ENCODE results near the gene LRRC45.
"Not testable (repeated sequence)": the region's sequence is repeated elsewhere in the genome, so short reads cannot be mapped to it uniquely, and the experiment has no call there.

The LRRC45 gene

DNA sequence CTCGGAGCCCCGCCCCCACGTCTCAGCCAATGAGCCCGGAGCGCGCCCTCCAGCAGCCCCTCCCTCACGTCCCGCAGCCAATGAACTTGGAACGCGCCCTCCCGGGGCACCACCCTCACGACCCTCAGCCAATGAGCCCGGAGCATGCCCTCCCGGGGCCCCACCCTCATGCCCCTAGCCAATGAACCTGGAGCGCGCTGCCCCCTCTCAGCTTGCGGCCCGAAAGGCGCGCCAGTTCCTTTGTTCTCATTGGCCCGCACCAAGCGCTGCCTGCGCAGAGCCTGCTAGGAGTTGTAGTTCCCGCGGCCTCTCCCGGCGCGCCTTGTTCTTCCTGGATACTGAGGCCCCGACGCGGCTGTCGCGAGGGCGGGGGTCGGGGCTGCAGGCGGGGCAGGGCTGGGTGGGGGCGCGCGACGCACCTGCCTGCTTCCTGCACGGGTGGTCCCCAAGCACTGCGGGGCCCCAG lies at the start of gene LRRC45:
Gene LRRC45, plus strand, starts transcription at position 325 of the 466 bp plus-strand sequence. CDS start 339 bp downstream, outside the sequence.
- peak; percentile 100 for DNase-seq

DNA sequence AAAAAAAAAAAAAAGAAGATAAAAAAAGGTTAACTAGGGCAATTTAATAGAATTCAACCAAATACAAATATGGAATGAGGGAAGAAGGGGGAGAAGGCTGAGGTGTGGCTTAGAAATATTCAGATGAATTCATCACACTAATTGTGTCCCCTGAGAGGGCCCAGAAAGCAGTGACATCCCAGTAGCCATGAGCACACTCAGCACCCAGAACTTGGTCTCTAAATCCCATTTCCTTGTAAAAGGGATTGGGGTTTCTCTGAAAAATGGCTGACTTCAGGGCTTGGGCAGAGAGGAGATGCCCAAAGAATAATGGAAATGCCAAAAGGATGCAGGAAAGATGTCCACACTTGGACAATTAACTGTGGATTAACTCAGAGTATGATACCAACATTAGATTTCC lies 49.7 kb upstream of the LRRC45 start:
- DNase-seq = no peak

- DNase-seq = peak; percentile 50
Measured at GRCh38 chr17:81976332-81977210, 46.5 kb upstream of the LRRC45 start.

DNA sequence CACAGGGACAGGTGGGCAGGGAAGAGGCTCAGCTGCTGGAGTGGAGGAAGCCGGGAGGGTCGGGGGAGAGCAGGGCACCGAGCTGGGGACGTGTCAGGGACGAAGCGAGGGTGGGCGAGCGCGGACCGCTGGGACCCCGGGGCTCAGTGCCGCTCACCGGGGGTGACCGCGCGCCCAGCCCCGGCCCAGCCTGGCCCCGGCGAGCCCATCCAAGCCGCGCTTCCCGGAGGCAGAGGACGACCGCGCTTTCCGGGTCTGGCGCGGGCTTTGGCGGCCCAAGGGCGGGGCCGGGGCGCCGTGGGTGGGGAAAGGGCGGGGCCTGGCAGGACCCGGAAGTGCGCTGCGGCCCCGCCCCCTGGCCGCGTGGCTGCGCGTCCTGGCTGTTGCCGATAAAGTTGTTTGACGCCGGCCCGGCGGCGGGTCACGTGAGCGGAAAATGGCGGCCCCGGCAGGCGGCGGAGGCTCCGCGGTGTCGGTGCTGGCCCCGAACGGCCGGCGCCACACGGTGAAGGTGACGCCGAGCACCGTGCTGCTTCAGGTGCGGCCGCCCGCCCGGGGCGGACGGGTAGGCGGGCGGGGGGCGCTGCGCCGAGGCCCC lies 45.8 kb upstream of the LRRC45 start, which contains the start of gene ASPSCR1:
Gene ASPSCR1, plus strand, starts transcription at position 419 of the 598 bp plus-strand sequence. Its CDS starts 18 bp downstream, at position 437.
- peak; percentile 93 for DNase-seq

DNA sequence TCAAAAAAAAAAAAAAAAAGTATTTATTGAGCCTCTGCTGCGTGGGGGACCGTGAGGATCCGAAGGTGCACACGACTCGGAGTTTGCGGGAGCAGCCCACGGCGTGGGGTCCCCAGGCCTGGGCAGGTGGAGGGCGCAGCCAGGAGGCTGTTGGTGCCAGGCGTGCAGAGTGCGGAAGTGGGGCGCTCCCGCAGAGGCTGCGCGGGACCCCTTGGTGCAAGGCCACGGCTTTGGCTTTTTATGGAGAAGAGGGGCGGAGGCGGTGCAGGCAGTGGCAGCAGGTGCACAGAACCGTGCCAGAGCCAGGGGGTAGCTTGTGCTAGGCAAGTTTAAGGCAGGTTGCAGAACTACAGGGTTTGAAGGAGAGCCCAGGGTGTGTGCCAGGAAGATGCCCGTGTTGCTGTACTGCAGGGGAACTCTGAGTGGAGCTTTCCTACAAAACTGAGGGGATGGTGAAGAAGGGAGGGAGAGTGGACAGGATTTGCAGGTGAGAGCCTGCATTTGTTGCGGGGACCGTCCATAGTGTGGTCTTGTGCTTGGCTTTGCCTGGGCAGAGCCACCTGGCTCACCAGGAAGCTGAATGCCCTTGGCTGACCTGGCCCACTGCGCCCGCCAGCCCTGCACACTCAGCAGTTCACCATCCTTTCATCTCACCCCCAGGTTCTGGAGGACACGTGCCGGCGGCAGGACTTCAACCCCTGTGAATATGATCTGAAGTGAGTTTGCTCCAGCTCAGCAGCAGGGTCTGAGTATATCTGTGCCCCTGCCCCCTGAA lies 44.4 kb upstream of the LRRC45 start:
- no peak for DNase-seq

DNA sequence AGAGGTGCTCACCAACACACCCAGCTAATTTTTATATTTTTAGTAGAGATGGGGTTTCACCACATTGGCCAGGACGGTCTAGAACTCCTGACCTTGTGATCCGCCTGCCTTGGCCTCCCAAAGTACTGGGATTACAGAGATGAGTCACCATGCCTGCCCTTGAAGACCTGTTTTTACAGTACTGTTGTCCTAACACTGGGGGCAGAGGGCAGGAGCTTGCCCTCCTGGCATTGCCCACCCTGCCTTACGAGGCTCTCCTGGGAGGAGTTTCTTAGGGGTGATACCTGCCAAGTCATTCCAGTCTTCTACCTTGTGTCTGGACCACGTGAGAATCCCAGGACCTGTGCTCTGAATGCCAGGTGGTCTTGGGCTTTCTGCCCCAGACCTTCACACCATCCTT lies 43.0 kb upstream of the LRRC45 start:
- no peak for DNase-seq

DNA sequence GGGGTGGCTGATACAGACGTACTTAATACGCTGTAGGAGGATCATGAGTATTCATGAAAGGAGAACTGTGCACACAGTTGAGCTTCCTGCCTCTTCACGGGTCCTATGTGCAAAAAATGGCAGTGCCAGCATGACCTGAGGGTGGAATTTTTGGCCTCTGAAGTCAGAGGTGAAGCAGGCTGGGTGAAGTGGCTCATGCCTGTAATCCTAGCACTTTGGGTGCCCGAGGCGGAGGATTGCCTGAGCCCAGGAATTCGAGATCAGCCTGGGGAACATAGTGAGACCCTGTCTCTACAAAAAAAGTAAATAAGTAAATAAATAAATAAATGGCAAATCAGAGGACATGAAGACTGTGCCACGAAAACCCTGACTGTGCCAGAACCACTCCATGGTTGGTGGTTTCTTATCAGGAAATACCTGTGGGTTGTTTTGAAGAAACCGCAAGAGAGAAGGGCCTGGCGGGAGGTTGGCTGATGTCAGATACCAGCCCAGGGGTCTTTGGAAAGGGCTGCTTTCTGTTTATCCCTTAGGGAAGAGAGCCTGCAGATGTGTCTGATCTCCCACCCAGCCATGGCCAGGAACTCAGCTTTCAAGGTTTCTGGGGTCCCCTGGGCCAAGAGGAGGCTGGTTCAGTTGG lies 42.3 kb upstream of the LRRC45 start:
- DNase-seq = no peak

GRCh38 chr17:81981511-81981910 lies 41.6 kb upstream of the LRRC45 start:
- not testable (repeated sequence) for DNase-seq

DNA sequence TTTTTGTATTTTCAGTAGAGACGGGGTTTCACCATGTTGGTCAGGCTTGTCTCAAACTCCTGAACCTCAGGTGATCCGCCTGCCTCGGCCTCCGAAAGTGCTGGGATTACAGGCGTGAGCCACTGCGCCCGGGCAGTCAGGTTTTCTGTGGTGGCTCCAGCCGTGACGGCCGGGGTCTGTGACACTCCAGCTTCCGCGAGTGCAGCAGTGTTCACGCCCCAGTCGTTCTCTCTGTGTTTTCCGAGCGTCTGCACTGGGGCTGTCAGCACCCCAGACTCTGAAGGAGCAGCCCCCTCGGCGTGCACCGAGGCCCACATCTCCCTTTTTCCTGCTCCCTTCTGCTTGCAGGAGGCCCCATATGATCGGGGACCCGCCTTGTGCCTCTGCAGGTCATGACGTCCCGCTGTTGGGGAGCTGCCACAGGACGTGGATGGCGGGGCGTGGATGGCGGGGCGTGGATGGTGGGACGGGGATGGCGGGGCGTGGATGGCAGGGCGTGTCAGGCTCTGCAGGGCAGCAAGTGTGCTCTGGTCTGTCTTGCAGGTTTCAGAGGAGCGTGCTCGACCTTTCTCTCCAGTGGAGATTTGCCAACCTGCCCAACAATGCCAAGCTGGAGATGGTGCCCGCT lies 40.0 kb upstream of the LRRC45 start:
- no peak for DNase-seq

DNA sequence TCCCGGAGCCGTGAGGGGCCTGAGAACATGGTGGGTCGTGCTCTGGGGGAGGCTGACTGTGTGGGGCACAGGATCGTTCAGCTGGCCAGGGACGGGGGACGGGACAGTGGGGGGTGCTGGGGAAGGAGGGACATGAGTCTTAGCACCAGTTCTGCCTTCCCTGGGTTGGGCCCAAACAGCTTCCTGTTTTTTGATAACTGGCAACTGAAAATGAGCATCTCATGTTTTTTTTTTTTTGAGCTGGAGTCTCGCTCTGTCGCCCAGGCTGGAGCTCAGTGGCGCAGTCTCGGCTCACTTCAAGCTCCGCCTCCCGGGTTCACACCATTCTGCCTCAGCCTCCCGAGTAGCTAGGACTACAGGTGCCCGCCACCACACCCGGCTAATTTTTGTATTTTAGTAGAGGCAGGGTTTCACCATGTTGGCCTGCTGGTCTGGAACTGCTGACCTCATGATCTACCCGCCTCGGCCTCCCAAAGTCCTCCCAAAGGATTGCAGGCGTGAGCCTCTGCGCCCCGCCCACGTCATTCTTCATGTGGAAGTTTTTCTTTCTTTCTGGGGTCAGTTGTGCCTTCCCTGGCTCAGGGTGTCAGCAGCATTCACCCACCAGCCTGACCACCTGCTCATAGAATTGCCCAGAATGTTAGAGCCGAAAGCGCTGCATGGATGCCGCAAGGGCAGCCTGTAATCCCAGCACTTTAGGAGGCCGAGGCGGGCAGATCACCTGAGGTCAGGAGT lies 39.3 kb upstream of the LRRC45 start:
- no peak for DNase-seq

DNA sequence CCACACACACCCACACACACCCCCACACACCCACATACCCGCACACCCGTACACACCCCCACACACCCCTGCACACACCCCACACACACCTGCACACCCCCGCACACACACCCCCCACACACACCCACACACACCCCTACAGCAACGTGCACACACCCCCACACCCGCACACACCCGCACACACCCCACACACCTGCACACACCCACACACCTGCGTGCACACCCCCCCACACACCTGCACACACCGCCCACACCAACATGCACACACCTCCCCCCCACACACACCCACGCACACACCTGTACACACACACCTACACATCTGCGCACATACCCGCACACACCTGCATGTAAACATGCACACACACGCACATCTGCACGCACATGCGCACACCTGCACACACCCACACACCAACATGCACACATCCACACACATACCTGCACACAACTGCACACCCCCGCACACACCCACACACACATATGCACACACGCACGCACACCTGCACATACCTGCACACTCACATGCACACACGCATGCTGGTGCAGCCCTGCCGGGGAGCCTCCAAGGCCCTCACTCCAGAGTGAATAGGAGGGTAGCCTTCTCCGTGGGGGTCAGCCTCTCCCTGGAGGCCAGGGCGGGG lies 38.2 kb upstream of the LRRC45 start:
- no peak for DNase-seq

DNA sequence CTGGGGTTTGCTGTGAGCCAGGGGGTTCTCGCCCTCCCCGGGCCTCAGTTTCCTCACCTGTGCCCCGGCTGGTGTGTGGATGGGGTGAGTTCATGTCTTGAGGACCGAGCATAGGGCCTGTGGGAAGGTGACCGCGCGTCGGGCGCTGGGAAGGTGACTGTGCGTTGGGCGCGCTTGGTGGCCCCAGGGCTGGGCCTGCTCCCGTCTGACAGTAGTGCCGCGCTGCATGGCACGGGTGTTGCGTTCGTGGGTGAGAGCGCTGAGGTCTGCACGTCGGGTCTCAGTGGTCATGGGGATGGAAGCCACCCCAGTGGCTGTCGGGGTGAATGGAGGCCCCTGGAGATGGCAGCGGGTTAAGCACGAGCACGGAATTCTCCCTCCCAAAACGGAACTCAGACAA lies 36.5 kb upstream of the LRRC45 start:
- no peak for DNase-seq

- no peak for DNase-seq
Measured at GRCh38 chr17:81987161-81987770, 35.8 kb upstream of the LRRC45 start.

DNA sequence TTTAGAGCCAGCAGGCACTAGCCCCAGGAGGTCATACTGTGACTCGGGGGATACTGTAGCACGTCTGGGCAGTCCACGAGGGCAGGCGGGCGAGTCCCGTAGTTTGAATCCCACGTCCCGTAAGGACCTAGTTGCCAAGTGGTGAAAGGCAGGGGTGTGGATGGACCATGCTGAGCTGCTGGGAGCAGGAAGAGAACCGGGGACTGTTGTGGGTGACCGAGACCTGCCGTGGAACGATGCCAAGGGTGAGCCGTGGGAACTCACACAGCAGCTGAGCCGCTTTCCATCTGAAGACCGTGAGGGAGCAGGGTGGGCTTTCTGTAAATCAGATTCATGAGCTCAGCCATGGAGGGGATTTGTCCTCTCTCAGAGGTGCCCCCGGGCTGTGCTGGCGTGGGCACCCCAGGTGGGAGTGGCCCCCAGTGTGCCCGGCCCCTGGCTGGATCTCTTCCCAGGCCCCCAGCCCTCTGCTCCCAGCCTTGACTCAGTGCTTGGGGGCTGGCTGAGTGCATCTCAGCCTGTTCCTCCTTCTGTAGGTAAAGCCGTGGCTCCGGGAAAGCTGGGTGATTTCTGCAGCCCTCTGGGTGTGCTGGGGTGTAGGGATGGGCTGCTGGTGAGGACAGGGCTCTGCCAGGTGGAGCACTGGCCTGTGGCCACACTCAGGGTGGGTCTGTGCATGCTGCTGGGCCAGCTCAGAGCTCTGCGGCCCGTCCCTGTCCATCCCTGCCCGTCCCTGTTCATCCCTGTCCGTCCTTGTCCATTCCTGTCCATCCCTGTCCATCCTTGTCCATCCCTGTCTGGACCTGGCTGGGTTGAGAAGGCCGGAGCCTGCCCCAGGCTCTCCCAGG lies 32.0 kb upstream of the LRRC45 start:
- DNase-seq = no peak

GRCh38 chr17:81991684-81992305 lies 31.3 kb upstream of the LRRC45 start:
- DNase-seq = no peak

DNA sequence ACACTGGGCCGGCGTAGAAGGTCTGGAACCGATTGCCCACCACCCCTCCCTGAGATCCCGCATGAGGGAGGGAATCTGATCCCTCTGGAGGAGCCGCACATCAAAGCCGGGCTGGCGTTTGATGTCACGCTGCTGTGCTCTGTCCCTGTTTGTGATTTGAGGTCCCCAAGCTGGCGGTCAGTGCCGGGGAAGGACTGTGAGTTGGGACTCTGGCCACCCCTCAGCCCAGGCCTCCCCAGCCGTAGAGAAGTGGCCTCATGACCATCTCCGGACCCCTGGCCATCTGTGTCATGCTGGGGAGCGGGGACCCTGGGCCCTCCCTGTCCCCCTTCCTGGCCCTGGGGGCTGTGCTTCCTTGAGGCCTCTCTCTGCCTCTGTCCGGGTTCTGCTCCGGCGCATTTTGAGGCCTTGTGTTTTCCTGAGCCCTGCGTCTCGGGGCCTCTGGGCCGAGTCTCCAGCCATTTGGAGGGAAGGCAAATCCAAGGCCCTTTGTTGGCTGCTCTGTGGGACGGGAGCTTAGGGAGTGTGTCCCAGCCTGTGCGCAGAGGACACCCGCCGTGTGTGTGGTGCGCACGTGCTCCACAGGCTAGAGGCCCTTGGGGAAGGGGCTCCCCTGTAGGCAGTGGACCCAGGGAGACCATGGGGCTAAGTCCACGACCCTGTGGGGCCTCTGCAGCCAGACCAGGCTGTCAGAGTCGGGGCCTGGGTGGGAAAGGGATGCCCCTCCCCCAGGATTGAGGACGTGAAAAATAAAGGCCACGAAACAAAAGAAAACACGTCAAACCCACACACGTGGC lies 30.6 kb upstream of the LRRC45 start:
- no peak for DNase-seq

DNA sequence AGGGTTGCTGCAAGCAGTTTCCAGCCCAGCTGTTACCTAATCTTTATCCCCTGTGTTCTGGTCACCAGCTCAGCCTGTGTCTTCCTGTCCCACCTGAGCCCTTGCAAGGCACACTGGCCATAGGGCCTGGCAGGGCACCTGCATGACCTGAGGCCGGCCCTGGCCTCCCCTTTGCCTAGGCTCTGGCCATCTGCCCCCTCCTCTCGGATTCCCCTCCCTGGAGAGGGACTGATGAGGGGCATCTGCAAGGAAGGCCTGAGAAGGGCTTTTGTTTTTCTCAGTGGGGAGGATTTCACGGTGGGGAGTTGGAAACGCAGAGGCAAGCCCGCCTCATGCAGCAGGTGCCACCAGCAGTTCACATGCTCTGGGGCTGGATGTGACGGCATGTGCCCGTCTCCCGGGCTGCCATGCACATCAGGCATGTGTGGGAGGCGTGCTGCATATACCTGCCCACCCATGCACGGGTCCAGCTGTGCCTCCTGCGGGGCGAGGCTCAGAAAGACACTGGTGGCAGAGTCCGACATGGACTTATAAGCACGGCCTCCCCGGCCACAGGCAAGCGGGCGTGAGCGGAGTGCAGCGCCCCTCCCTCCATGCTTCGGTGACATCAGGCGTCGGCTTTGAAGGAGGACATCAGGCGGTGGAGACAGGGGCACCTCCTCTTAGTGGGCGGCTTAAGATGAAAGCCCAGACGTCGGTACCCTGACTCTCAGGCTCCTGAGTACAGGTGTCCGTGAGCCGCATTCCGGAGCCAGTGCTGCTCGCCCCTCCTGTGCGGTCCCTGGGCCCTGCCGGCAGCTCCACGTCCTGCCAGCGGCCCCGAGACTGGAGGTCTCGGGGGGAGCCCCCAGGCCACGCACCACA lies 29.1 kb upstream of the LRRC45 start:
- no peak for DNase-seq

Data from activated CD4-positive, CD25-positive, alpha-beta regulatory T cell treated with anti-CD3 and anti-CD28 coated beads, Interleukin-2, amount 50 U/mL, for 72 hours (primary cell).